Bone marrow (tissue), 2 donors: ENCODE measurements around the gene AVPR2.

Experiments used
- DNase-seq, 2 donors: peaks; one replicate each; lab custom pipeline; 2025; lab: John Stamatoyannopoulos, UW

The AVPR2 gene

DNA sequence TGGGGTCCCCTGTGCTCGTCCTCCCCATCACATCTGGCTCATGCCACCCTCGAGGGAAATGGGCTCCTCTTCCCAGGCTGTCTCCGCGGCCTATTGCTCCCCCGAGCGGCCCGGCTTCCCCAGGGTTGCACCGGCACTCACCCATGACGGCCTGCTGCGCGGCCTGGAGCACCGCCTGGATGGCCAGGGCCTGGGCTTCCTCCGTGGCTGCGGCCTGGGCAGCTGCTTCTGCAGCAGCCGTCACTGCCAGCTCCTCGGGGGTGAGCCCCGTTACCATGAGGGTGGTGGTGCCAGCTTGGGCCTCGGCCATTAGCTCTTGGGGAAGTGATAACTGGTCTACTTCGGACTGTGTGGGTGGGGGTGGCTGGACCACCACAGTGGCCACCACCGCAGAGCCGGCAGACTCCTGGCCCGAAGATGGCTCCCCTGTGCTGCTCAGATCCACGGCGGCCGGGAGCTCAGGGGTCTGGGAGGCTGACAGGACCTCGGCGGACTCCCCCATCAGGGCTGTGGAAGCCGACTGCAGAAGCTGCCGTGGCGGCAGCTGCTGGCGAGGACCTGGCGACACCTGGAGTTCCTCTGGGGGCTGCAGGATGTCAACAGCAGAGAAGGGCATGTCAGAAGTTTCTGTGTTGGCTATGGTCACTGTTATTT, 48.0 kb downstream of the AVPR2 start:
- no peak for DNase-seq

DNA sequence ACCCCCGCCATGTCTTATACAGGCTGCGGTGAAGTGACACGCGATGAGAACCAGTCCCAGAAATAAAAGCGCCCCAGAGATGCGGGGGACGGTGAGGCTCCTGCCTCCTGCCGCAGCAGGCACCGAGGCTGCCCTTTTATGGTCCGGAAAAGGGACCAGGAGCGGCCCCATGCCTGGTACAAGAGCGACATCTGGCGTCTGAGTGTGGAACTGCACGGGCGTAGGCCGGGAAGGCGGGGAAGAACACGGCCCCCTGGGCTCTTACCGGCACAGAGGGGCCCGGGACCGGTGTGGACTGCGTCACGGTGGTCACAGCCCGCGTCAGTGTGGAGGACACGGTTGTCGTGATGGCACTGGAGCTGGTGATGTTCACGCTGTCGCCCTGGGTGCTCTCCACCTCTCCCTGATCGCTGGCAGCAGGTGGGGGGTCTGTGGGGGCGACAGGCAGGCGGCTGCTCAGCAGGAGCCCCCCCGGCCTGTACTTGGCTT, 48.9 kb downstream of the AVPR2 start:
- DNase-seq: peak; percentile 24

DNA sequence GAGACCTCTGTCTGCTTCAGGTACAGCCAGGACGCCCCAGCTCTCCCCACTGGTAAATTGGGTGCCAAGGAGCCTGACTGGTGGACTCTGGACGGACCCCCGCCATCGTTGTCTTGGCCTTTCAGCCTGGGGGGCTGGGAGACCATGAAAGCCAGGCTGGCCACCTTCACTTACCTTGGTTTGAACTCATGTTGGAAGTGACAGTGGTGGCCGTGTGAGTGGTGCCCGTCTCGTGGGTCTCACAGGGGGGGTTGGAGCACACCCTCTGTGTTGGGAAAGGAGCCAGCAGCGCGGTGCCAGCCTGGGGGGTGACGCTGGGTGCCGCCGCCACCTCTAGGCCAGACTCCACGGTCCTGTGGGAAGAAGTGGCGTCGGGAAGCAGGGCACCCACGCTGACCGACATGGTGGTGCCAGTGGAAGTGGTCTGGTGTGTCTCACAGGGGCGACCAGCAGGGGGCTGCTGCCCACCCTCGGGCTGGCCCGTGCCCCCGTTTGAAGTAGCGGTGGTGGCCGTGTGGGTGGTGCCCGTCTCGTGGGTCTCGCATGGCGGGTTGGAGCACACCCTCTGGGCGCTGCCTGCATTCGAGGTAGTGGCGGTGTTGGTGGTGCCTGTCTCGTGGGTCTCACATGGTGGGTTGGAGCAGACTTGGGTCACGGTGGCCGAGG, 49.6 kb downstream of the AVPR2 start:
- no peak for DNase-seq

DNA sequence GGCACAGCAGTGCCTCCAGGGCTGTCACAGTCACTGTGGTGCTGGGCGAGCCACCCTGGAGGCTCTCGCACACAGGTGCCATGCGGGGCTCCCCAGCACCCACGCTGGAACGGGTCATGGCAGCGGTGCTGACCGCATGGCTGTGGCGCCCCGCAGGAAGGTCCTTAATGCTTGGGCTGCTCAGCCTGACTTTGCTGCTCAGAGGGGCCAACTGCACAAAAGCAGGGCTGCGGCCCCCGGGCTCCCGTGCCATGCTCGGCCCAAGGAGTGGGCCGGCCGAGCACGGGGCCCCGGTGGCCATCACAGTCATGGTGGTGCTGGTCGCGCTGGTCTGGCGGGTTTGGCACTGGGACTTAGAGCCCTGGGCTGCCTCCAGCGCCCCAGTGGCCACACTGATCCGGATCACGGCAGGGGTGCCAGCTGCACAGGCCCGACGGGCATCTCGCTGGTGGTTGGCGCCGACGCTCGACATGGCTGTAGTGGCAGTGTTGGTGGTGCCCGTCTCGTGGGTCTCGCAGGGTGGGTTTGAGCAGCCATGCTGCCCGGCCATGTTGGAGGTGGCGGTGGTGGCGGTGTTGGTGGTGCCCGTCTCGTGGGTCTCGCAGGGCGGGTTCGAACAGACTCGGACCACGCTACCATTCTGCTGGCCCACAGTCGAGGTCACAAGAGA, 50.2 kb downstream of the AVPR2 start:
- no peak for DNase-seq

DNA sequence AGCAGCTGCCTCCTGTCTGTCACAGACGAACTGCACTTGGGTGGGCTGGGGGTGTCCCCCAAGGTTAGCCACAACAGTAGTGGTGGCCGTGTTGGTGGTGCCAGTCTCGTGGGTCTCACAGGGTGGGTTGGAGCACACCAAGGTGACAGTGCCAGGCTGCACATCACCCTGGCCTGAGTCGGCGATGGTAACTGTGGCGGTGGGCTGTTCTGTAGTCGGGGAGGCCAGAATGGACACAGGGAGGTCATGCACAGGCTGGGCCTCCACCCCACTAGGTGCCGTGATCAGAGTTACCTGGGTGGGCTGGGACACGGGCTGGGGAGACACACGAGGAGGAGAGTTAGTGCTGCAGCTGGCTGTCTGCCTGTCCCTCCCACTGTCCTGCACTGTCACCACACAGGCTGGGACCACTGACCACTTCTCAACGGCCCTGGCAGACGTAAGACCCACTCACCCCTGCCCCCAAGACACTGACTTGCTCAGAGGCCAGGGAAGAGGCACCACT, 50.8 kb downstream of the AVPR2 start:
- no peak for DNase-seq

DNA sequence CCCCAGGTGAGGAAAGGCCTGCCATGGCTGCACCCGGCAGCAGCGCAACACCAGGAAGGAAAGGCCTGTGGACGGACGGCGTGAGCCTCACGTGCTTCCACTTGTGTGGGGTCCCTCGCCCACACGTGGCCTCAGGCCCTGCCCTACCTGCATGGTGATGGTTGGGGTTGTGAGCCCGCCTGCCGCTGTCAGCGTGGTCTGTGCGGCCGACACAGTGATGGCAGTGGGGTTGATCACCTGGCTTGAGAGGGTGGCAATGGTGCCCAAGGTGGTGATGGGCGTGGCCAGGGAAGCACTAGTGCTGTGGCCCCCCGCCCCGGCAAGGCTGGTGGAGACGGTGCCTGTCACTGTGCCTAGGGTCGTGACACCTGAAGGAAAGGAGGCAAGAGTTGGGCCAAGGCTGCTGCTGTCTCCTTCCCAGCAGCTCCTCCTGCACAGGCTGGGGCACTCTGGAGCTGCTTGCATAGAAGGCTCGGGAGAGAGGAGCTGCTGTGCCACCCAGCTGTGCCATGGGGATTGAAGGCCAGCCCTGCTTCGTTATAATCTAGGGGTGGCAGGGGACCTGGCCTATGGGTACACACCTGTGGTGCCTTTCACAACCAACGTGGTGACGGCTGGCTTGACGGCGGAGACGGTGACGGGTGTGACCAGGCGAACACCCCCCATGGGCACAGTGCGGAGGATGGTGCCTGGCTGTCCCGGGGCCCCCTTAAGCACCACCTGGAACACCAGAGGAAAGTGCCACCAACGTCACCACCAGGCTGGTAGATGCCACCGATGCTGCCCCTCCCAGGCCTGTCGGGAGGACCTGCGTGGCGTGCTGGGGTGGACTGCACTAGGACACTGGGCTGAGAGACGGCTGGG, 51.8 kb downstream of the AVPR2 start:
- no peak for DNase-seq
